ENCODE data around the gene SPATA4. TPM values are rescaled to one million over a fixed set of nuclear protein-coding genes. Genes with fewer than 3 reads are reported as not detected.

SPATA4 gene
- total and polyA plus RNA-seq, 2 of the 4 experiments (the other 2 are of a cell fraction) = under 0.01 to 0.09 TPM

GRCh38 chr4:176230836-176231235 is 35.5 kb upstream of the SPATA4 start:
- H4K91ac ChIP-seq (ENCODE audit: insufficient read depth, low read depth, low read length) = no peak overlapping the region
- H2BK15ac ChIP-seq (ENCODE audit: low read depth, low read length) = no peak overlapping the region
- H3K4me2 ChIP-seq (ENCODE audit: low read depth, low read length) = no peak overlapping the region
- no peaks in the 10 kb centered on the region for H3K9me1 ChIP-seq (ENCODE audit: insufficient read depth, low read length)
- no peak overlapping the region for H2BK20ac ChIP-seq (ENCODE audit: low read depth, low read length)
- H4K5ac ChIP-seq (ENCODE audit: low read depth, low read length) = no peak overlapping the region
- TF ChIP-seq MAFK (IDR thresholded peaks at IDR 0.05; ENCODE audit: low read depth, low read length) = no peak
- no peak for TF ChIP-seq CTCF (conservative IDR thresholded peaks at IDR 0.05; ENCODE audit: low read depth, low read length)
- TF ChIP-seq MXI1 (IDR thresholded peaks at IDR 0.05; ENCODE audit: borderline replicate concordance, low read depth, low read length) = no peak
- TF ChIP-seq BHLHE40 (IDR thresholded peaks at IDR 0.05; ENCODE audit: low read depth, low read length) = no peak
- no peak for TF ChIP-seq FOS (IDR thresholded peaks at IDR 0.05; ENCODE audit: low read depth, low read length)
- no peak for TF ChIP-seq SMC3 (IDR thresholded peaks at IDR 0.05; ENCODE audit: low read depth, low read length)
- TF ChIP-seq NFE2L2 (IDR thresholded peaks at IDR 0.05; ENCODE audit: low read depth, low read length) = no peak
- TF ChIP-seq CHD1 (IDR thresholded peaks at IDR 0.05; ENCODE audit: low read depth, low read length) = no peak
- TF ChIP-seq USF2 (IDR thresholded peaks at IDR 0.05; ENCODE audit: low read depth, low read length) = no peak
- no peak for TF ChIP-seq RAD21 (IDR thresholded peaks at IDR 0.05; ENCODE audit: low read length)
- TF ChIP-seq RCOR1 (IDR thresholded peaks at IDR 0.05; ENCODE audit: insufficient replicate concordance, low read length) = no peak
- TF ChIP-seq, protein P1, sequence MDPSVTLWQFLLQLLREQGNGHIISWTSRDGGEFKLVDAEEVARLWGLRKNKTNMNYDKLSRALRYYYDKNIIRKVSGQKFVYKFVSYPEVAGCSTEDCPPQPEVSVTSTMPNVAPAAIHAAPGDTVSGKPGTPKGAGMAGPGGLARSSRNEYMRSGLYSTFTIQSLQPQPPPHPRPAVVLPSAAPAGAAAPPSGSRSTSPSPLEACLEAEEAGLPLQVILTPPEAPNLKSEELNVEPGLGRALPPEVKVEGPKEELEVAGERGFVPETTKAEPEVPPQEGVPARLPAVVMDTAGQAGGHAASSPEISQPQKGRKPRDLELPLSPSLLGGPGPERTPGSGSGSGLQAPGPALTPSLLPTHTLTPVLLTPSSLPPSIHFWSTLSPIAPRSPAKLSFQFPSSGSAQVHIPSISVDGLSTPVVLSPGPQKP (IDR thresholded peaks at IDR 0.05; ENCODE audit: borderline replicate concordance, low read depth, low read length) = no peak
- no peak for TF ChIP-seq POLR2A (IDR thresholded peaks at IDR 0.05; ENCODE audit: low read depth, low read length)
- no peak overlapping the region for H2AK9ac ChIP-seq (replicated peaks; ENCODE audit: low read depth, low read length, poor library complexity)
- H2BK120ac ChIP-seq (ENCODE audit: low read depth, low read length) = no peak overlapping the region
- in situ Hi-C loops (cut with MboI; ENCODE audit: low sequenced_read_pairs) = no loop called here
- no peaks in the 10 kb centered on the region for H4K20me1 ChIP-seq (ENCODE audit: insufficient read depth, low read length)
- no peak overlapping the region for H3K4ac ChIP-seq (ENCODE audit: low read depth, low read length)
- H2AK5ac ChIP-seq (ENCODE audit: low read depth, low read length) = no peak overlapping the region
- ATAC-seq (ENCODE audit: low read depth) (no peak), DNase-seq (no peak)
- WGBS, 2 experiments (ENCODE audit: extremely low coverage in 2 of 2, insufficient read length in 1 of 2) = no CpG with 5 or more reads among the region's 4 CpGs
- H2AFZ ChIP-seq (replicated peaks; ENCODE audit: low read length, poor library complexity) = no peak overlapping the region
- H3K79me1 ChIP-seq (ENCODE audit: low read depth in 1 of 2, low read length in 2 of 2) = no peaks in the 10 kb centered on the region
- ChIA-PET POLR2A (ENCODE audit: unreplicated experiment) (interaction anchor here (0.7 kb wide), 1 partner anchor 88 kb away, joined by 4 read pairs; no protein-coding TSS in a partner anchor), CTCF (no interaction called here)
- no peak overlapping the region for H3K23ac ChIP-seq (ENCODE audit: low read depth, low read length)
- H4K8ac ChIP-seq (ENCODE audit: low read depth in 2 of 2, low read length in 2 of 2) = no peak overlapping the region
- no peaks in the 10 kb centered on the region for H3K27me3 ChIP-seq (ENCODE audit: control insufficient read depth, insufficient read depth, low read length)
- intact Hi-C loops (cut with micrococcal nuclease) = no loop called here
- dilution Hi-C loops (cut with HindIII; ENCODE audit: low sequenced_read_pairs, unreplicated experiment) = no loop called here
- peaks cover 6% of the 10 kb centered on the region; the same call in 1 of the 2 replicates for H3K4me1 ChIP-seq (ENCODE audit: control insufficient read depth, insufficient read depth, low read length)
- H3K9ac ChIP-seq (ENCODE audit: low read depth, low read length) = no peak overlapping the region
- H3K56ac ChIP-seq (ENCODE audit: extremely low read depth, insufficient read depth, low read length) = no peak overlapping the region
- H3K27ac ChIP-seq (ENCODE audit: insufficient read depth, low read length) = no peak overlapping the region
- BruUV-seq (replicated peaks) = no TSS peak
- no peaks in the 10 kb centered on the region for H3K9me3 ChIP-seq (ENCODE audit: control insufficient read depth, insufficient read depth, low read length)
- H2BK5ac ChIP-seq (ENCODE audit: low read depth, low read length, poor library complexity, severe bottlenecking) = no peak overlapping the region
- H3K14ac ChIP-seq (replicated peaks; ENCODE audit: low read depth, low read length) = no peak overlapping the region
- no peaks in the 10 kb centered on the region for H3K36me3 ChIP-seq (ENCODE audit: control insufficient read depth, insufficient read depth, low read length)
- no peak overlapping the region for H3K18ac ChIP-seq (ENCODE audit: low read depth, low read length)
- H3K4me3 ChIP-seq (ENCODE audit: insufficient read depth, low read depth, low read length) = no peak overlapping the region
